ENCODE results near the gene ANKS1B.

Gene ANKS1B

GRCh38 chr12:98738002-98738401 is 1246.7 kb downstream of the ANKS1B start:
- DNase-seq, result no peak

GRCh38 chr12:98737322-98737712 is 1247.4 kb downstream of the ANKS1B start:
- no peak for DNase-seq

- DNase-seq, result no peak
Measured at GRCh38 chr12:98736352-98737321, 1248.1 kb downstream of the ANKS1B start.

- no peak for DNase-seq
Measured at GRCh38 chr12:98735821-98736220, 1248.9 kb downstream of the ANKS1B start.

GRCh38 chr12:98733667-98734350 is 1250.9 kb downstream of the ANKS1B start:
- no peak for DNase-seq

- no peak for DNase-seq
Measured at GRCh38 chr12:98730412-98730811, 1254.3 kb downstream of the ANKS1B start.

- no peak for DNase-seq
Measured at GRCh38 chr12:98727196-98727595, 1257.5 kb downstream of the ANKS1B start.

GRCh38 chr12:98725476-98726247 is 1259.1 kb downstream of the ANKS1B start:
- DNase-seq, result no peak

GRCh38 chr12:98724384-98725155 is 1260.2 kb downstream of the ANKS1B start:
- no peak for DNase-seq

GRCh38 chr12:98721204-98721702 is 1263.5 kb downstream of the ANKS1B start:
- no peak for DNase-seq

GRCh38 chr12:98719515-98720504 is 1264.9 kb downstream of the ANKS1B start:
- DNase-seq, result no peak

- DNase-seq, result no peak
Measured at GRCh38 chr12:98714426-98714825, 1270.3 kb downstream of the ANKS1B start.

GRCh38 chr12:98709022-98709421 is 1275.7 kb downstream of the ANKS1B start:
- DNase-seq, result no peak

GRCh38 chr12:98701166-98701565 is 1283.6 kb downstream of the ANKS1B start:
- DNase-seq, result no peak

GRCh38 chr12:98699586-98699985 is 1285.2 kb downstream of the ANKS1B start:
- DNase-seq, result no peak

GRCh38 chr12:98698603-98699463 is 1285.9 kb downstream of the ANKS1B start:
- no peak for DNase-seq

- no peak for DNase-seq
Measured at GRCh38 chr12:98697209-98697608, 1287.5 kb downstream of the ANKS1B start.

- no peak for DNase-seq
Measured at GRCh38 chr12:98696036-98696646, 1288.6 kb downstream of the ANKS1B start.

GRCh38 chr12:98691351-98691750 is 1293.4 kb downstream of the ANKS1B start:
- no peak for DNase-seq

Data from activated CD4-positive, CD25-positive, alpha-beta regulatory T cell treated with anti-CD3 and anti-CD28 coated beads, Interleukin-2, amount 50 U/mL, for 72 hours (primary cell).